HG02588 (cell line): ENCODE data around the gene KCNIP3.

Experiments
- ATAC-seq: cut with Tn5 transposase; IDR thresholded peaks from one replicate; pipeline ENCODE4 v1.9.1; 2021; ENCODE audit warnings: mild to moderate bottlenecking, moderate library complexity; ENCODE audit not compliant: unreplicated experiment

KCNIP3 gene

GRCh38 chr2:95274291-95275150 lies 22.6 kb upstream of the KCNIP3 start, which contains the start of gene PROM2:
Gene PROM2, plus strand, starts transcription at chr2:95274449. Its CDS starts 137 bp downstream, at chr2:95274586.
- ATAC-seq = no peak

DNA sequence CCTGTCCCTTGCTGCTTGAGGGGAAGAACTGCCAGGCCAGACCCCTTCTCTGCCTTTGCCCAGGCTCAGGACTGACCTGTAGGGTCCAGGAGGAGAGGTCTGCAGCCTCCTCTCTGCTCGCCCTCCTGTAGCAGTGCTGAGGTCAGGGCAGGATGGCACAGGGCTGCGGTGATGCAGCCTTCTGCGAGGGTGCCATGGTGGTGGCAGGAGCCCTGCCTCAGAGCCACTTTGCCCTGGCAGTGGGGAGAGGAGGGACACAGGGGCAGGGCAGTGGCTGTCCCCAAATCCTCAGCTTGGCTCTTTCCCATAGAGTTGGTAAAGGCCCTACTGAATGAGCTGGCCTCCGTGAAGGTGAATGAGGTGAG lies 22.0 kb upstream of the KCNIP3 start:
- no peak for ATAC-seq

DNA sequence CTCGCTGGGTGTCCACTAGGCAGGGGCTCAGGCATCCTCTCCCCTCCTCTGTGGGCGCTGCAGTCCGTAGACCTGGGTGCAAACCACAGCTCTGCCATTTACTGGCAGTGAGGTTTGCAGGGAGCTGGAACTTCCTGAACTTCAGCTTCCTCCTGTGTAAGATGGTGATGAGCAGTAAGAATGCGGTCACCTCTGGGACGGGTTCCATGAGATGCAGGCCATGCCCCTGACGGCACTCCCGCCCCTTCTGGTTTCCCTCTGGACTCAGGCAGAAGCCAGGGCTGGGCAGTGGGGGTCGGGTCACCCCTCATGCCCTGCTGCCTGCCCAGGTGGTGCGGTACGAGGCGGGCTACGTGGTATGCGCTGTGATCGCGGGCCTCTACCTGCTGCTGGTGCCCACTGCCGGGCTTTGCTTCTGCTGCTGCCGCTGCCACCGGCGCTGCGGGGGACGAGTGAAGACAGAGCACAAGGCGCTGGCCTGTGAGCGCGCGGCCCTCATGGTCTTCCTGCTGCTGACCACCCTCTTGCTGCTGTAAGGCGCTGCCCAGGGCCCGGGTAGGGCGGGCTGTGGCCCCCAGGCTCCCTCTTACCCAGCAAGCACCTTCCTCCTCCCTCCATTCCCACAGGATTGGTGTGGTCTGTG lies 21.4 kb upstream of the KCNIP3 start:
- ATAC-seq = no peak

- ATAC-seq = no peak
Measured at GRCh38 chr2:95276244-95276887, 20.8 kb upstream of the KCNIP3 start.

DNA sequence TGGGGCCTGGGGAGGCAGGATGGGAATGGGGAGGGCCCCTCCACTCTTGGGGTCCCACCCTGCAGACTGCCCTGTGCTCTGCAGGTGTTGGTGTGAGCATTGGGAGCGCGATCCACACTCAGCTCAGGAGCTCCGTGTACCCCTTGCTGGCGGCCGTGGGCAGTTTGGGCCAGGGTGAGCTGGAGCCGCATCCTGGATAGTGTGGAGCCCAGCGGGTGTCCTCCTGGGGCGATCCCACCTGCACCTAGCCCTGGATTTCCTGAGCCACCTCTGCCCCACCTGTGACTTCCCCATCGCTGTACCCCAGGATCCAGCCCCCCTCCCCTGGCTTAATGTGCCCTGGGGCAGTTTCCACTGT lies 20.3 kb upstream of the KCNIP3 start:
- ATAC-seq = no peak

DNA sequence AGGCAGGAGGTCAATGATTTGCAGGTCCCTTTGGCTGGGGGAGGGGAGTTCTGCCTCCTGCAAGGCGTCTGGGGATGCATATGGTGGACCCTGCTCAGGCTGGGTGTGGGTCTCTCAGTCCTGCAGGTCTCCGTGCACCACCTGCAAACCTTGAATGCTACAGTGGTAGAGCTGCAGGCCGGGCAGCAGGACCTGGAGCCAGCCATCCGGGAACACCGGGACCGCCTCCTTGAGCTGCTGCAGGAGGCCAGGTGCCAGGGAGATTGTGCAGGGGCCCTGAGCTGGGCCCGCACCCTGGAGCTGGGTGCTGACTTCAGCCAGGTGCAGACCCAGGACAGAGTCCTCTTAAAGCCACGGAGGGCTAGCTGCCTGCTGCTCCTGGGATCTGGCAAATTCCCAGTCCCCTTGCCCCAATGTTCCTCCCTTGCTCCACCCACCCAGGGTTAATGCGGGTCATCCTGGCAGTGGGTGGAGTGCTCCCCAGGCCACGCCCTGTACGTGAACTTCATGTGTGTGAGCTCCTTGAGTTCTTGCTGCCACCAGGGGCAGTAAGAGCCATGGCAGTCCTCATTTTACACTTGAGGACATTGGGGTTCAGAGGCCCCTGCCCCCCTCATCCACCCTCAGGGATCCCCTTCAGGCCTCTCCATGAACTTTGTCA lies 19.8 kb upstream of the KCNIP3 start:
- ATAC-seq = no peak

DNA sequence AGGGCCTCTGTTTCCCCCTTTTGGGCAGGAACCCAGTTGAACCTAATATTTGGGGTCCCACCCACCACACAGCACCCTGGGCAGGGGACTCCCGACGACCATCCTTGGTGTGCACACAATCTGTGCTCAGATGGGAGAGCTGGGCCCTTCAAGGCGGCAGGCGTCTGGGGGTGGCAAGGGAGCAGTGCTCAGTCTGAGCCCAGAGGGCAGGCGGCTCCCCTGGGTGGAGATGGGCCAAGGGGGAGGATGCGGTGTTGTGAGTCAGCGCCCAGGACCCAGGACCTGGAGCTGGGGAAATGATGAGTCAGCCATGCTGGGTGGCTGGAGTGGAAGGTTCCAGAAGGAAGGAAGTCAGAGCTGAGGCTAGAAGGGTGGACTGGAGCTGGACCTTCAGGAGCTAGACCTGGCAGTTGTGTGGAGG lies 19.1 kb upstream of the KCNIP3 start:
- ATAC-seq = no peak

GRCh38 chr2:95278637-95279225 lies 18.4 kb upstream of the KCNIP3 start:
- ATAC-seq = no peak

GRCh38 chr2:95279435-95280035 lies 17.6 kb upstream of the KCNIP3 start:
- no peak for ATAC-seq

- no peak for ATAC-seq
Measured at GRCh38 chr2:95281071-95281470, 16.1 kb upstream of the KCNIP3 start.

GRCh38 chr2:95281786-95282185 lies 15.4 kb upstream of the KCNIP3 start:
- no peak for ATAC-seq

GRCh38 chr2:95282458-95282857 lies 14.7 kb upstream of the KCNIP3 start:
- no peak for ATAC-seq

GRCh38 chr2:95283562-95283961 lies 13.6 kb upstream of the KCNIP3 start:
- ATAC-seq = no peak

DNA sequence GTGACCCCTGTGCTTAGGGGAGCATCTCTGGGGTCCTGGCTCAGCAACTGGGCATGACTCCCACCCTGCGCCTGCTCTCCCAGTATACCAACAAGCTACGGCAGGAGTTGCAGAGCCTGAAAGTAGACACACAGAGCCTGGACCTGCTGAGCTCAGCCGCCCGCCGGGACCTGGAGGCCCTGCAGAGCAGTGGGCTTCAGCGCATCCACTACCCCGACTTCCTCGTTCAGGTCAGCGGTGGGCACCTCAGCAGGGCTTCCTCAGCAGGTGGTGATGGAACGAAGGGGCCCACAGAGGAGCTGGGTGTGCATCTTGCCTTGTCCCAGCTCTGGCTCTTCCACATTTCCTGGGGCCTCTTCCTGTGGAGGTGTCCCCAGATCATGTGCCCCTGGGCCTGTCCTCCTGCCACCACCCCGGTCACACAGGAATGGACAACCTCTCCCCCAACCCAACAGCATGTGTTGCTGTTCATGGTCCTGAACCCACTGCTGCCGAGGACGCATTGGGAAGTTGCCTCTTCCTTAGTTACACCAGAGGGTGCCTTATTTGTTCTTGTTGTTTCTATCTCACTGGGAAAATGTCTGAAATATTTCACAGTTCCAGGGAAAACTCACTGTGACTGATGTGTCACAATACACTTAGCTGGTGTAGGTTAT lies 12.1 kb upstream of the KCNIP3 start:
- no peak for ATAC-seq

DNA sequence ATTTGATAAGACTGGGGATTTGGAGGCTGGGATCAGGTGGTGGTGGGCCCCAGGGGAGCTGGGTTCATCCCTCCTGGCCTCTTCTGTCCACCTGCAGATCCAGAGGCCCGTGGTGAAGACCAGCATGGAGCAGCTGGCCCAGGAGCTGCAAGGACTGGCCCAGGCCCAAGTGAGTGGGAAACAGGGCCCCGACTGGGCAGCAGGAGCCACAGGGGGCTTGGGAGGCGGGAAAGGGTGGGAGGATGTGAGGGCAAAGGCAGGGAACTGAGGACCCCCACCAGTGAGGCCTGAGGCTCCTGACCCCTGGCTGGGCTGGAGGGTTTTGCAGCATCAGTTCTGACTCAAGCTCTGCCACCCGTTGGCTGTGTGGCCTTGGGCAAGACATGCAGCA lies 11.6 kb upstream of the KCNIP3 start:
- ATAC-seq = no peak

GRCh38 chr2:95287336-95287735 lies 9.8 kb upstream of the KCNIP3 start:
- no peak for ATAC-seq

DNA sequence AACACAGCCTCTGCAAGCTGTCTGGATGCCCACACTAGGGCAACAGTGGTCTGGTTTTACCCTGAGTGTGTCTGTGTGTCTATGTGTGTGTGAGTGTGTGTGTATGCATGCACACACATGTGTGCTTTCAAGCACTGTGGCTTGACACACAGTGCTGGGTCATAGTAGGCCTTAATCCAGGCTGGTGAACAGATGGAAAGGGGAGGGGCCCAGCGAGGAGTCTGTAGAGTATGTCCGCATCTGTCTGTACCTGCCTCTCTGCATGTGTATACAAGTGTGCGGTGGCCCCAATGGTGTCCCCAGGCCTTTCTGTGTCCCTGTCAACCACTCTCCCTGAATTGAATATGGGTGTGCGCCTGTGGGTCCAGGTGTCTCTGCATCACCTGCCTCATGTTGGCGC lies 9.3 kb upstream of the KCNIP3 start:
- ATAC-seq = no peak

DNA sequence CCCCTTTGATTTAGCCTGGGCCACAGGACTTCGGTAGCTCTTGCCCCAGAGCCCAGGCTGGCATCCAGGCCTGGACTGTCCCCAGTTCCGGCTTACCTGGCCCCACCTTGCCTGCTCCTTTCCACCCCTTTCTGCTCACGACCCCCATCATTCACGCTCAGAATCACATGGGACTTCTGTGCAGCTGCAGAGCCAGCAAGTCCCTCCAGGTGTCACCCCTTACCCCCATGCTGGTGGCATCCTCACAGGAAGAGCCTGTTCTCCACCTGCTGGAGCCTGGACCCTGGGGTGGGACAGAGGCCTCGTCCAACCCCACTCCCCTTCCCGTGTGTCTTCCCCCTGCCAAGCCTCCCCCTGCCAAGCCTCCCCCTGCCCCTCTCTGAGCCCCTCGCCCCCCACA lies 7.9 kb upstream of the KCNIP3 start:
- ATAC-seq = no peak

DNA sequence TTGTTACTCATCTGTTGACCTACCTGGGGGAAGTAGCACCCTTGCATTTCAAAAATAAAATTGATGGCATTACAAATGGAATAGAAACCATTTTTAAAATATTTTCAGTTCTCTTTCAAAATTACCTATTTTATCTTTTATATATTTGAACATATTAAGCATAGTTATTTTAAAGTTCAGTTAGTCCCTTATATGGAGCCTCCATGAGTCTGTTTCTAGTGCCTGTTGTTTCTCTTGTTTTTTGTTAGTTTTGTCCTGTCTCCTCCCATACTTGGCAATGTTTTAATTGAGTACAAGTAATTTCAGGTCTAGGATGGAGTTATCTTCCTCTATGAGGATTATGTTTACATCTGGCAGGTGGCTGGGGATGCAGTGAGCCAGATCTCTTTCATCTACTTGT lies 5.9 kb upstream of the KCNIP3 start:
- no peak for ATAC-seq

DNA sequence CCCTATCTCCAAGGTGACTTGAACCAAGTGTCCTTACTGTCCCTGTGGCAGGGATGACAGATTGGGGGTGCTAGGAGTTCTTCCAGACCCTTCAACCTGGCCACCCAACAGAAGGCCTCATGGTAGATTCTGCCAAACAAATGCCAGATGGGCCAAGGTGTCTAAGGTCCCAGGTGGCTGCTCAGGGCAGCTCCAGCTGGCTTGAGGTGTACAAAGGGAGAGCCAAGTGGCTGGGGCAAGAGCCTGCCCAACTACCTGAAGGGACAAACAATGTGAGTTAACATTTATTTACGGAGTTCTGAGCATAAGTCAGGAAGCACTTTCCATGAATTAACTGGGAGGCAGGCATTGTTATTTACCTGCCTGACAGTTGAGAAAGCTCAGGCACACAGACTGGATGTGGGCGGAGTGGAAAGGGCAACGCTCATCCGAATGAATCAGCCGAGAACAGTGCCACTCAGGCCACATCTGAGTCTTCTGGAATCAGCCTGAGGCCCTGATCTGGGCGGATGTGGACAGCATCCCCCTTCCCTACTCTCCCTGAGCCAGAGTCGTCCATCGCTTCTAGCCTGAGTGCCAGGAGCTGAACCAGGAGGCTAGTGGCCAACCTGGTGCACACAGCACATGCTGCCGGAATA lies 4.4 kb upstream of the KCNIP3 start:
- ATAC-seq = no peak
